Nephron progenitor cell (in vitro differentiated cells): Measurements from ENCODE around the gene SCAF11.
"Not testable (repeated sequence)": the region's sequence is repeated elsewhere in the genome, so short reads cannot be mapped to it uniquely, and the experiment has no call there.

Experiments used
- DNase-seq: peaks from one replicate; pipeline ENCODE4 v3.0.0; 2021
- H3K27ac Mint-ChIP-seq: 2 replicates; pipeline ENCODE4 v1.8.0; 2021; ENCODE audit warnings: mild to moderate bottlenecking, moderate library complexity, mixed read lengths
- H3K27me3 Mint-ChIP-seq: 2 replicates; pipeline ENCODE4 v1.8.0; 2021; ENCODE audit warnings: mild to moderate bottlenecking, low read depth, mixed read lengths; ENCODE audit not compliant: poor library complexity
- H3K36me3 Mint-ChIP-seq: 2 replicates; pipeline ENCODE4 v1.8.0; 2021; ENCODE audit warnings: low read depth, mixed read lengths
- H3K4me1 Mint-ChIP-seq: 2 replicates; pipeline ENCODE4 v1.8.0; 2021; ENCODE audit warnings: mixed read lengths
- H3K4me3 Mint-ChIP-seq: 2 replicates; pipeline ENCODE4 v1.8.0; 2021; ENCODE audit warnings: mild to moderate bottlenecking, moderate library complexity, mixed read lengths
- H3K9me3 Mint-ChIP-seq: 2 replicates; pipeline ENCODE4 v1.8.0; 2021; ENCODE audit warnings: mild to moderate bottlenecking, moderate library complexity, mixed read lengths
- CTCF ChIP-seq: fragments of 200-600 bp; sonication (generic); IDR thresholded peaks from 2 replicates; pipeline ENCODE4 v1.5.0; 2021; ENCODE audit warnings: antibody characterized with exemption

SCAF11 gene

GRCh38 chr12:45990468-45991283 lies at the start of gene SCAF11:
Gene SCAF11, minus strand, starts transcription at chr12:45990574. Its CDS starts 26,407 bp downstream, at chr12:45964167.
- Mint-ChIP-seq H3K4me3 (peak within 1 kb of the TSS; percentile 97), H3K9me3 (peaks cover 28% of the 10 kb centered on the region), H3K27me3 (peaks cover 21% of the 10 kb centered on the region), H3K4me1 (peaks cover 46% of the 10 kb centered on the region), H3K27ac (peak within 1 kb of the TSS; percentile 98), H3K36me3 (peaks cover 25% of the 10 kb centered on the region)
- peak; percentile 100 for DNase-seq
- peak; percentile 80 for TF ChIP-seq CTCF

GRCh38 chr12:46037066-46037465 lies 46.7 kb upstream of the SCAF11 start:
- not testable (repeated sequence) for H3K27me3 Mint-ChIP-seq, H3K4me1 Mint-ChIP-seq, H3K4me3 Mint-ChIP-seq, H3K36me3 Mint-ChIP-seq, DNase-seq, H3K27ac Mint-ChIP-seq
- peaks cover 23% of the 10 kb centered on the region for H3K9me3 Mint-ChIP-seq

- no peak overlapping the region for H3K4me3 Mint-ChIP-seq
- TF ChIP-seq CTCF, result no peak
- no peaks in the 10 kb centered on the region for H3K36me3 Mint-ChIP-seq
- H3K4me1 Mint-ChIP-seq, result no peaks in the 10 kb centered on the region
- H3K27me3 Mint-ChIP-seq, result peaks cover 4% of the 10 kb centered on the region
- H3K27ac Mint-ChIP-seq, result no peak overlapping the region
- DNase-seq, result no peak
- peaks cover 67% of the 10 kb centered on the region for H3K9me3 Mint-ChIP-seq
Observed at GRCh38 chr12:46027172-46027571, 36.8 kb upstream of the SCAF11 start.

- Mint-ChIP-seq H3K27me3 (peaks cover 6% of the 10 kb centered on the region), H3K4me3 (no peak overlapping the region), H3K4me1 (no peaks in the 10 kb centered on the region), H3K9me3 (peaks cover 88% of the 10 kb centered on the region), H3K27ac (no peak overlapping the region), H3K36me3 (no peaks in the 10 kb centered on the region)
- TF ChIP-seq CTCF, result no peak
- no peak for DNase-seq
Observed at GRCh38 chr12:46024099-46024498, 33.7 kb upstream of the SCAF11 start.

- H3K27me3 Mint-ChIP-seq, result peaks cover 8% of the 10 kb centered on the region
- H3K4me1 Mint-ChIP-seq, result no peaks in the 10 kb centered on the region
- H3K4me3 Mint-ChIP-seq, result no peak overlapping the region
- H3K9me3 Mint-ChIP-seq, result peaks cover 80% of the 10 kb centered on the region
- TF ChIP-seq CTCF, result no peak
- H3K36me3 Mint-ChIP-seq, result no peaks in the 10 kb centered on the region
- H3K27ac Mint-ChIP-seq, result no peak overlapping the region
- DNase-seq, result no peak
Observed at GRCh38 chr12:46020768-46021167, 30.4 kb upstream of the SCAF11 start.

- not testable (repeated sequence) for H3K36me3 Mint-ChIP-seq, H3K4me3 Mint-ChIP-seq, H3K4me1 Mint-ChIP-seq, H3K27ac Mint-ChIP-seq, DNase-seq, H3K27me3 Mint-ChIP-seq
- peaks cover 66% of the 10 kb centered on the region for H3K9me3 Mint-ChIP-seq
Observed at GRCh38 chr12:46018712-46019111, 28.3 kb upstream of the SCAF11 start.

GRCh38 chr12:46017866-46018375 lies 27.5 kb upstream of the SCAF11 start:
- H3K4me1 Mint-ChIP-seq, H3K4me3 Mint-ChIP-seq, H3K27me3 Mint-ChIP-seq, H3K36me3 Mint-ChIP-seq, H3K27ac Mint-ChIP-seq, DNase-seq: not testable (repeated sequence)
- peaks cover 58% of the 10 kb centered on the region for H3K9me3 Mint-ChIP-seq
